Stimulated activated CD4-positive, alpha-beta T cell treated with anti-CD3 and anti-CD28 coated beads, TNF-alpha, amount 100 ng/mL, for 24 hours (primary cell): Measurements from ENCODE around the gene SUN2.

ENCODE experiments used
- DNase-seq, 3 experiments: peaks; one replicate each; pipeline ENCODE4 v3.0.0-alpha.2; 2020; ENCODE audit warnings: low read depth in 3 of 3

Gene SUN2

DNA sequence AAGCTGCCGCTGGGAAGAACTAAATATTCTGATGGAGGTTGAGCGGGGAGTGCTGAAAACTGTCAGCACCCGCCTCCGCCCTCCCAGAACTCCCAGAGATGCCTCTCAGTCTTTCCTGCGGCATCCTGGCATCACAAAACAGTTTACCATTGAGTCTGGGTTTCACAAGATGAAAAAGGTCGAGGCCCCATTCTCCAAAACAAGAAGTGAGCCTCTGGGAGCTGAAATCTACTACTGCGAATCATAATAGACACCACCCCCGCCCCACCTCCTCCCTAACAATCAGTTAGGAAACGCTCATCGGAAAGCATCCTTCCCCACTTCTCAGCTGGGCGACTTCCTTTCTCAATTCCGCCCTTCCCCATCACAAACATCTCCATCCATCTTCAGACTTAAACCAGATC lies 1.0 kb downstream of the SUN2 start:
- DNase-seq, result peak in 1 of 3 experiments; percentile 39

- no peak for DNase-seq
Measured at GRCh38 chr22:38753948-38754750, 1.6 kb downstream of the SUN2 start.

DNA sequence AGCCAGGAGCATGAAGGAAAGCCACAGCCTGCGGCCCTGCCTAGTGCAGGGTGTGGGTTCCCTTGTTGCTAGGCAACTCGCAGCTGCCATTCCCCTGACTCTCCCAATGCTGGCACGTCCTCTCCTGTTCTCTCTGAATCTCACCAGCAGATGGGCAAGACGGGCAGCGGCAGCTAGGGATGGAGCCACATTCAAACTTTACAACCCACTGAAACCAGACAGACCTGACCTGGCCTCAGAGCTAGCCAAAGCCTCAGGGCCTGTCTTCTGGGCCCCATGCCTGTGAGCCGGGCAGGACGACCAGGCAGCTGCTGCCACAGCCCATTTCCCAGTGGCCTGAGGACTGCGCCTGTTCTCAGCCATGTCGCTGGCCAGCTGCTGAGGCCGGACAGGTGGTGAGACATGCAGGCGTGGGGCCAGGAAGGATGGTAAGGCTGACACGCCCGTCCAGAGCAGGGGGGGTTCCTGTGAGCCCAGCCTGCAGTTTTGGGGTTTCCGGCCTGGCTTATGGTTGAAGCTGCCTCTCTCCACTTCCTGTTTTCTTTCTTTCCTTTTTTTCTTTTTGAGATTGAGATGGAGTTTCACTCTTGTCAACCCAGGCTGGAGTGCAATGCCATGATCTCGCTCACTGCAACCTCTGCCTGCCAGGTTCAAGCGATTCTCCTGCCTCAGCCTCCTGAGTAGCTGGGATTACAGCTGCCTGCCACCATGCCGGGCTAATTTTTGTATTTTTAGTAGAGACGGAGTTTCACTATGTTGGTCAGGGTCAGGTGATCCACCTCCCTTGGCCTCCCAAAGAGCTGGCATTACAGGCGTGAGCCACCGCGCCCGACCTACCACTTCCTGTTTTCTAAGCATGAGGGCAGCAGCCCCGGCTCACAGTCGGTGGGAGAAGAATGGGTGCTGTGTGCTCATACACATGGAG lies 4.1 kb downstream of the SUN2 start:
- peak in 1 of 3 experiments; percentile 62 for DNase-seq

GRCh38 chr22:38751066-38751421 lies 4.8 kb downstream of the SUN2 start:
- DNase-seq, result no peak

DNA sequence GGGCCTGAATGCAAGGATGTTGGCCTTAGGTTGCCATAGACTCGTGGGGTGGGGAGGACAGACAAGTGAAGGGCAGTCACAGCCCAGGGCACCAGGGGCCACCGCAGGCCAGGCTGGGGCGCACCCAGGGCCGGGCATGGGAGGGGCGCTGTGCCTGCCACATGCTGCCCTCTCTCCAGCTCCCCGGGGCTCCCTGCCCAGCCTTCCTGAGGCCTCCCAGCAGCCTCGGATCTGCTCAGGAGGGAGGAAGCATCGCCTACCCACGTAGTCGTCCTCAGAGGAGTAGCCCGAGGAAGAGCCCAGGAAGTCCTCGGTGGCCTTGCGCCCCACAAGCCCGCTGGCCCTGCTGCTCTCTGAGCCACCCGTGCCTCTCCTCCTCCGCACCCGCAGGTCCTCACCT lies 5.2 kb downstream of the SUN2 start:
- DNase-seq, result no peak

DNA sequence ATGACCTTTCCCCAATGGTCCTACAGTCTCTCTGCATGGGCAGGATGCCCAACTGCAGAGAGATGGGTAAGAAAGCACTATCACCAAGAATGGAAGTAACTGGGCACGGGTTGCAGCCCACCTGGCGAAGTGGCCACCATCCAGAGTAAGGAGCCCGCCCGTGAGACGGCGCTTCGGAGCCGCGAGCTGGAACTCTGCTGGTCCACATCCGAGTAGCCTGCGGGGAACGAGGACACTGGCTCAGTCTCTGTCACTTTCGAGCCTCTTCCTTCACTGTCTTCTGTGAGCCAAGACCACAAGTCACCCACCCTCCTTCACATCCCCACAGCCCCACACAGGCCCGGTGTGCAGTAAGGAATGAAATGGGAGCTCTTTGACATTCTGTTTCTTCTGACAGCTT lies 5.7 kb downstream of the SUN2 start:
- no peak for DNase-seq

GRCh38 chr22:38748487-38749136 lies 7.2 kb downstream of the SUN2 start:
- DNase-seq, result no peak

DNA sequence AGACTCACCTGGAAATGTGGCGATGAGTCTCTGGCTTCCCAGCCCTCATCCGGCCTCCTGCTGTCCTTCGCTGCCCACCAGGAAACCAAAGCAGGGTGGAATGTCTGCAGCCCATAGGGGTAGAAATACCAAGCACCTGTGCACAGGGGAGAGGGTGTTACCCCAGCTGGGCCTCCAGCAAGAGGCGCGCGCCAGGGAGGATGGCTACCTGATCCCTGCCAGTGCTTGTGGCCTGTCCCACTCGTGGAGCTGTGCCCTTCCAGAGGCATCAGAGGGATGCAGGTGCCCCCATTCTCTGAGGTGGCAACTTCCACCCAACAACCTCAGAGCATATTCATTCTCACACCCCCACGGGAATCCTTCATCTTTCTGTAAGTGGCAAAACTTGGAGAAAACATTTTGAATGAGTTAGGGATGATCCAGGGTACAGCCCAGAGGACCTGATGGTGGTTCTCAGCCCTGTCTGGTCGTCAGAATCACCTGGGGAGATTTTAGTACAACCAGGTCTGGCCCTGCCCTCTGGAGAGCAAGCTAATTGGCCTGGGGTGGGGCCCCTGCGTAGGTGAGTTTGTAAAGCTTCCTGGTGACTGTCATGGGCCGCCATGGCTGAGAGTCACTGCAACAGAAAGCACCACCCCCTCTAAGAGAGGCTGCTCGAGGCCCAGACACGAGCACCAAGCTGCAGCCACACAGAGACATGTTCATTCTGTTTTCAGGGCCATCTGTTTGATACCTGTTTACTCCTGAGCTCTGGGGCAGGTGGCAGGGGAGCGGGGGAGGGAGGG lies 9.9 kb downstream of the SUN2 start:
- DNase-seq, result no peak

DNA sequence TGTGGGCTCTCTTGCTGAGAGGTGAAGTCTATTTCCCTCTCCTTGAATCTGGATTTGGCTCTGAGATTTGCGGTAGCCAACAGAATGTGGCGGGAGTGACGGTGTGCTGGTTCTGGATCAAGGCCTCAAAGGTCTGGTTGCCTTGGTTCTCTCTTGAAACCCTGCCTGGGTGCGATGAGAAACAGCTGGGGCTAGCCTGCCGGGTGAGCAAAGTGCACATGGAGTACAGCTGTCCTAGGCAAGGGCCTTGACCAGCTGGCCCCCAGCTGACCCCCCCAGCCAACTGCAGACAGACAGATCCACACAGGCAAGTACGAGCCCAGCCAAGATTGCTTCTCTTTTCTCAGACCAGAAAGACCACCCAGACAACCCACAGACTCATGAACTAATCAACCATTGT lies 10.8 kb downstream of the SUN2 start:
- no peak for DNase-seq

- DNase-seq, result no peak
Measured at GRCh38 chr22:38742176-38742942, 13.4 kb downstream of the SUN2 start.

- DNase-seq, result no peak
Measured at GRCh38 chr22:38741576-38741975, 14.2 kb downstream of the SUN2 start.

GRCh38 chr22:38741166-38741565 lies 14.6 kb downstream of the SUN2 start:
- DNase-seq, result no peak

DNA sequence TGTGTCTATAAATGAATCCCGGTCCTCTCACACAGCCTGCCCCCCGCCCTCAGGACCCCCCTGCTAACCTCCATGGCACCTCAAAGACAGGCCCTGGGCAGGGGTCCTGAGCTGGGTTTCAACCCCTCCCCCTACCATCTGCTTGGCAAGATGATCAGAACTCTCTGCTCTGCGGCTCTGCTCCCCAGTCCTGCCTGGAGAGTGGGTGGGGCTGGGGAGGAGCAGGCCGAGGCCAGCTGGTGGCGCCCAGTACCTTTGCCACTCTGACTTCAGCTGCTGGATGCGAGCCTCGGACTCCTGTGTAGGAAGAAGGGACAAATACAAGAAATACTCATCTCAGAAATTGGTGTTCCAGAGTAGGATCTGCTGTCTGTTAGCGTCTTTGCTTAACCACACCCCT lies 15.0 kb downstream of the SUN2 start:
- DNase-seq, result no peak

GRCh38 chr22:38740116-38740723 lies 15.6 kb downstream of the SUN2 start:
- DNase-seq, result no peak

DNA sequence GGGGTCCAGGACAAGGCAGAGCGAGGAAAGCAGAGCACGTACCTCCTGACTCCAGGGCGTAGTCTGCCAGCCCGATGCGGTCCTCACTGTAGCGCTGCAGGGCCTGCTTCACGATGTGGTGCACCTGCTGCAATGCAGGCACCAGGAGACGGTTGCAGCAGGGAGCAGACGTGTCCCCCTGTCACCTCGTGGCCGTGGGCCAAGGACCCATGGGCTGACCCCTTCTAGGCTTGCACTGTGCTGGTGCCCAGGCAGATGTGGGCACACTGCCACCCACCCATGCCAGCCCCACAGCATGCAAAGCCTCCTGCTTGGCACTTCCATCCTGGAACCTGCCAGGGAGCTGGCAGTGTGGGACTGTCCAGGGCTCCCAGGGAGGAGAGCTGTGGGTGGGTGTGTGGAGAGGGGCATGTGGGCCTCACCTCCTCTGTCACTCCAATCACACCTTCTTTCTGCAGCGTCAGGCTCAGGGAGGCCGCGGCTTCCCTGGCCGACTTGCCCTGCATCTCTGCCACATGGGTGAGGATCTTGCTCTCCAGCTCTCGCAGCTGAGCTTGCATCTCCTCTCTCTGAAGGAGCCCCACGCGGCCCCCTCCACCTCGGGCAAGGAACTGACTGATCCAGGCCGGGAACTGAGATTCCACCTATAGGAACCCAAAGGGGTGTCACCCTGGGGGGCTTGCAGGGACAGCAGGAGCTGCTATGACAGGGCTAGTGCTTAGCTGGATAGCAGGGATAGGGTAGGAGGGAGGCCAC lies 16.3 kb downstream of the SUN2 start:
- no peak for DNase-seq

DNA sequence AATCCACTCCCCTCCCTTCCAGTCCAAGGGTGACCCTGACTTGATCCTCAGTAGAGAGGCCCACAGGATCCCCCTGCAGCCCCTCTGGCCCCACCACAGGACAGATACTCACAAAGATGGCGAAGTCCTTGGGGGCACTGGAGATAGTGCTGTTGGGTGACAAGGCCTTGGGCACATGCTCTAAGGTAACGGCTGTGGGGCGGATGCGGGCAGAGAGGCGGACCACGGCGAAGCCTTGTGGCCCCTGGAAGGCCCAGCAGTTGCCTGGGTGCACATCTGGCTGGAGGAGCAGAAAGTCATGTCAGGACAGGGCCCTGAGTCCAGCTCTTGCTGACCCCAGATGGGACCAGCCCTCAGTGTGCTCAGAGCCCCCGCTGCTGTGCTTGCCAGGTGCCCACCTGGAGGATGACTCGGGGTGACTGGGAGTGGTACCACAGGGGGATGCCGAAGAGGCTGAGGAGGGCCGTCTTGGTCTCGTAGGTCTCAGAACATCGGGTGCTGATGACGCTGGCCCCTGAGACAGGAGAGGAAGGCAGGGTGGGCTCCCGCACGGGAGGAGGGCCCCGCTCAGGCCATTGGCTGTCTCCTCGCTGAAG lies 17.2 kb downstream of the SUN2 start:
- no peak for DNase-seq

- no peak for DNase-seq
Measured at GRCh38 chr22:38737302-38738060, 18.3 kb downstream of the SUN2 start.

GRCh38 chr22:38736257-38736570 lies 19.6 kb downstream of the SUN2 start:
- DNase-seq, result no peak
